Neural cell (in vitro differentiated cells): ENCODE data around the gene ZNF93.

Experiments used
- EZH2 ChIP-seq: fragments of 200-600, 300-800 bp; shearing (Covaris generic), sonication (generic); IDR thresholded peaks from 2 replicates; pipeline ENCODE4 v1.6.1; 2014; ENCODE audit warnings: antibody characterized with exemption, low read length, borderline replicate concordance, mild to moderate bottlenecking; ENCODE audit not compliant: insufficient read depth, poor library complexity, severe bottlenecking
- RAD21 ChIP-seq: fragments of 450-650 bp; conservative IDR thresholded peaks from 2 replicates; pipeline ENCODE4 v1.6.1; 2014; ENCODE audit warnings: antibody characterized with exemption, mild to moderate bottlenecking, moderate library complexity
- TAF1 ChIP-seq: IDR thresholded peaks from 2 replicates; pipeline ENCODE4 v1.6.1; 2012; ENCODE audit warnings: low read depth
- TF ChIP-seq, protein P1 (sequence below): fragments of 450-650 bp; IDR thresholded peaks from 2 replicates; pipeline ENCODE4 v1.5.1; 2014; ENCODE audit warnings: antibody characterized with exemption, mild to moderate bottlenecking, moderate library complexity; ENCODE audit not compliant: poor library complexity, severe bottlenecking

DNA sequence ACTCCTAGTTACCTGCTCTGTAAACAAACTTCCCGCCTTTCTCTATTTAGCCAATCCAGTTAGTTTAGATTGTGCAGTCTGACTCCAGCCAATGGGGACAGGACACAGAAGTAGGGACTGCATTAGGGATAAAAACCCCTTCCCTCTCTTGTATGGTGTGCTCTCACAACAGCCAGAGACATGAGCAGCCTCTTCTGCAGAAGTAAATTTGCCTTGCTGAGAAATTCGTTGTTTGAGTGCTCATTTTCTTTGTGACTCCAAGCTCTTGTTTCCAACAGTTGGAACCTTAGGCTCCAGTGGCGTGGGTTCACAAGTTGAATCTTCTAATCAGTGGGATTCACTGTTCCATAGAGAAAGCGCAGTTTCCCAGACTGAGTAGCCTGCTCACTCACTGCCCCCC is 66.1 kb downstream of the ZNF93 start:
- TF ChIP-seq RAD21 (no peak), EZH2 (no peak), TAF1 (no peak)
- TF ChIP-seq, protein P1, sequence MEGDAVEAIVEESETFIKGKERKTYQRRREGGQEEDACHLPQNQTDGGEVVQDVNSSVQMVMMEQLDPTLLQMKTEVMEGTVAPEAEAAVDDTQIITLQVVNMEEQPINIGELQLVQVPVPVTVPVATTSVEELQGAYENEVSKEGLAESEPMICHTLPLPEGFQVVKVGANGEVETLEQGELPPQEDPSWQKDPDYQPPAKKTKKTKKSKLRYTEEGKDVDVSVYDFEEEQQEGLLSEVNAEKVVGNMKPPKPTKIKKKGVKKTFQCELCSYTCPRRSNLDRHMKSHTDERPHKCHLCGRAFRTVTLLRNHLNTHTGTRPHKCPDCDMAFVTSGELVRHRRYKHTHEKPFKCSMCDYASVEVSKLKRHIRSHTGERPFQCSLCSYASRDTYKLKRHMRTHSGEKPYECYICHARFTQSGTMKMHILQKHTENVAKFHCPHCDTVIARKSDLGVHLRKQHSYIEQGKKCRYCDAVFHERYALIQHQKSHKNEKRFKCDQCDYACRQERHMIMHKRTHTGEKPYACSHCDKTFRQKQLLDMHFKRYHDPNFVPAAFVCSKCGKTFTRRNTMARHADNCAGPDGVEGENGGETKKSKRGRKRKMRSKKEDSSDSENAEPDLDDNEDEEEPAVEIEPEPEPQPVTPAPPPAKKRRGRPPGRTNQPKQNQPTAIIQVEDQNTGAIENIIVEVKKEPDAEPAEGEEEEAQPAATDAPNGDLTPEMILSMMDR, result no peak
